ENCODE results near the gene GREB1.
A peak's percentile ranks its signal among the peaks of the same experiment; 100 is the strongest.

The GREB1 gene

DNA sequence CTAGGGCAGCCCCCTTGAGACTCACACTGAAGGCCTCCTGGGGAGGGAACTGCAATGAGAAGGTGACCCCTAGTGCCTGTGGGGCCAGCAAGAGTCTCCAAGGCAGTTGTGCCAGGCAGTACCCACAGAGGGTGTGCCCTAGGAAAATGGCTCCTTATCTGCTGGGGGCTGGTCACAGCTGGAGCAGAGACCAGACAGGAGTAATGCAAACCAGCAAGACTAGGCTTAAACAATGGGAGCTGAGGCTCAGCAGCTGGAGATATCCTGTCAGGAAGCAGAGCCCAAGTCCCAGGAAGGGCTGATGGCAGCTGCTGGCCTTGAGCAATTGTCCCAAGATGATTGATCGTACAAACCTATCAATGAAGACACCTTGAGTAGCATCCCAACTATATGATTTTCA lies 41.1 kb upstream of the GREB1 start:
- TF ChIP-seq, protein P1, sequence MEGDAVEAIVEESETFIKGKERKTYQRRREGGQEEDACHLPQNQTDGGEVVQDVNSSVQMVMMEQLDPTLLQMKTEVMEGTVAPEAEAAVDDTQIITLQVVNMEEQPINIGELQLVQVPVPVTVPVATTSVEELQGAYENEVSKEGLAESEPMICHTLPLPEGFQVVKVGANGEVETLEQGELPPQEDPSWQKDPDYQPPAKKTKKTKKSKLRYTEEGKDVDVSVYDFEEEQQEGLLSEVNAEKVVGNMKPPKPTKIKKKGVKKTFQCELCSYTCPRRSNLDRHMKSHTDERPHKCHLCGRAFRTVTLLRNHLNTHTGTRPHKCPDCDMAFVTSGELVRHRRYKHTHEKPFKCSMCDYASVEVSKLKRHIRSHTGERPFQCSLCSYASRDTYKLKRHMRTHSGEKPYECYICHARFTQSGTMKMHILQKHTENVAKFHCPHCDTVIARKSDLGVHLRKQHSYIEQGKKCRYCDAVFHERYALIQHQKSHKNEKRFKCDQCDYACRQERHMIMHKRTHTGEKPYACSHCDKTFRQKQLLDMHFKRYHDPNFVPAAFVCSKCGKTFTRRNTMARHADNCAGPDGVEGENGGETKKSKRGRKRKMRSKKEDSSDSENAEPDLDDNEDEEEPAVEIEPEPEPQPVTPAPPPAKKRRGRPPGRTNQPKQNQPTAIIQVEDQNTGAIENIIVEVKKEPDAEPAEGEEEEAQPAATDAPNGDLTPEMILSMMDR (conservative IDR thresholded peaks at IDR 0.05; ENCODE audit: control insufficient read depth, insufficient read depth, low read depth, low read length): no peak
- no peak for DNase-seq (ENCODE audit: low read depth)
- H3K4me3 ChIP-seq (ENCODE audit: control insufficient read depth, low read depth, low read length): no peak overlapping the region

DNA sequence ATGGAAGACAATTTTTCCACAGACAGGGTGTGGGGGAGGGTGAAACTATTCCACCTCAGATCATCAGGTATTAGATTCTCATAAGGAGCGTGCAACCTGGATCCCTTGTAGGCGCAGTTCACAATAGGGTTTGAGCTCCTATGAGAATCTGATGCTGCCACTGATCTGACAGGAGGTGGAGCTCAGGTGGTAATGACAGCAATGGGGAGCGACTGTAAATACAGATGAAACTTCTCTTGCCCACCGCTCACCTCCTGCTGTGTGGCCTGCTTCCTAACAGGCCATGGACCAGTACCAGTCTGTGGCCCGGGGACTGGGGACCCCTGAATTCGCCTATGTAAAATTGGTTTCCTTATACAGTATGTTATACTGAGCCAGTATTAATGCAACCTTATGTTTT lies 40.6 kb upstream of the GREB1 start:
- no peak overlapping the region for H3K4me3 ChIP-seq (ENCODE audit: control insufficient read depth, low read depth, low read length)
- TF ChIP-seq, protein P1 (conservative IDR thresholded peaks at IDR 0.05; ENCODE audit: control insufficient read depth, insufficient read depth, low read depth, low read length): no peak
- no peak for DNase-seq (ENCODE audit: low read depth)

- DNase-seq (ENCODE audit: low read depth): no peak
- H3K4me3 ChIP-seq (ENCODE audit: control insufficient read depth, low read depth, low read length): no peak overlapping the region
- TF ChIP-seq, protein P1 (conservative IDR thresholded peaks at IDR 0.05; ENCODE audit: control insufficient read depth, insufficient read depth, low read depth, low read length): no peak
Observed at GRCh38 chr2:11494310-11494709, 39.5 kb upstream of the GREB1 start.

GRCh38 chr2:11495844-11496681 lies 37.8 kb upstream of the GREB1 start:
- no peak for DNase-seq (ENCODE audit: low read depth)
- H3K4me3 ChIP-seq (ENCODE audit: control insufficient read depth, low read depth, low read length): no peak overlapping the region
- TF ChIP-seq, protein P1 (conservative IDR thresholded peaks at IDR 0.05; ENCODE audit: control insufficient read depth, insufficient read depth, low read depth, low read length): no peak

GRCh38 chr2:11498543-11499034 lies 35.3 kb upstream of the GREB1 start:
- peak; percentile 12 for DNase-seq (ENCODE audit: low read depth)
- TF ChIP-seq, protein P1 (conservative IDR thresholded peaks at IDR 0.05; ENCODE audit: control insufficient read depth, insufficient read depth, low read depth, low read length): no peak
- no peak overlapping the region for H3K4me3 ChIP-seq (ENCODE audit: control insufficient read depth, low read depth, low read length)

DNA sequence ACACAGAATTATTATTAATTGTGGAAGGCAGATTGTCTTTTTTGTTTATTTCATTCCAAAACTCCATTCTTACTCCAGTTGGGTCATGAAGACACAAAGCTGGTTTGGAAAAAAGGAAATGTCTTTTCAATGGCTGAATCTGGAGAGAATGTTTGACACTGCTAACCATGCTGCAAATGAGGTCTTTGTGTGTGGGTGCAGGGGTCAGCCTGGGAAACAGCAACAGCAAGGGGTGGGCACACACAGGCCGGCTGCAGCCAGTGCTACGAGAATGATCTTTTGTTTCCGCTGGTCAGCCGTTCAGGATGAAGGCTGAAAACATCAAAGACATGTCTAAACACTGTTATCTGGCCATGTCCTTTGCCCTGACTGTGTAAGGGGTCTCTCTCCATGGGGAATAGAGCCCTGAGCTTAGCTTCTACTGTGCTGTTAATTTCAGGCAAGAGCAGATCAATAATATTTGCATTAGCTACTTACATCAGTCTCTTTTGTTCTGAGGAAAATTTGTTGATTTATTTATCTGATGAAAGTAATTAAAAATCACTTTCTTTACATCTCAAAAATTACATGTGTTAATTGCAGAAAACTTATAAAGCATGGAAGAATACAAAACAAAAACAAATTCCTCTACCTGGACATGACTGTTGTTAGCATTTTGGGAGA lies 34.6 kb upstream of the GREB1 start:
- TF ChIP-seq, protein P1 (conservative IDR thresholded peaks at IDR 0.05; ENCODE audit: control insufficient read depth, insufficient read depth, low read depth, low read length): no peak
- no peak overlapping the region for H3K4me3 ChIP-seq (ENCODE audit: control insufficient read depth, low read depth, low read length)
- DNase-seq (ENCODE audit: low read depth): no peak
